GM18508 (cell line): ENCODE results near the gene TNFAIP1.

Source experiments
- ATAC-seq: cut with Tn5 transposase; IDR thresholded peaks from one replicate; pipeline ENCODE4 v1.9.1; 2021; ENCODE audit warnings: moderate number of reproducible peaks; ENCODE audit not compliant: insufficient read depth, unreplicated experiment

The TNFAIP1 gene

DNA sequence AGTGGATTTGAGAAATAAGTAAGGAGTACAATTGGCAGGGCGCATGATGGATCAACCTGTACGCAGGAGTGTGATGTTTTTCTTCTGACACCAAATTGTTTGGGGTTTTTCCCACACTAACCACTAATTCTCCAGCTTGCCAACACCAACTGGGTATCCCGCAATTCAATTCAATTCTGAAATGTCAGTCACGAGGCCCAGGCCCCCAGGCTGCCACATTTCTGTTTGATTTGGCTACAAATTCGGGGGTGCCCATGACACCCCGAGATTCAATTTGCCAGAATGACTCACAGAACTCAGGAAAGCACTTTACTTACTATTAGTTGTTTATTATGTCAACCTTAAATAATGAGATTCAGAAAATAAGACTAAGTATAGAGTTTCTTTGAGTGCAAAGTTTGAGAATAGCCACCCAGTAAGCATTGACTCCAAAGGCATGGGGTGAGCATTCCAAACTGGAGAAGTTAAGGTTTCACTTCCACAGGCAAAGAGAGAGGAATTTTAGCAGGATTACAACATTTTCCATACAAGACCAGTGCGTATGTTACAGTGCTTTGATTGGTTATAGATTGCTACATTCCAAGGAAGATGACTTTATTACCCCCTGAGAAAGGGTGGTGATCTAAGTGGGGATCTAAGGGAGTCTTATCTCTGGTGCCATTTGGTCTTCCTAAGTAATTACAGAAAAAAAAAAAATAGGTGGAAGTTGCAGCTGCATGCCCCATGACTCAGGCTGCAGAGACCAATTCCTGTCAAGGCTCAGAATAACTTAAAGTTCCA, 59.0 kb downstream of the TNFAIP1 start:
- ATAC-seq, result no peak

DNA sequence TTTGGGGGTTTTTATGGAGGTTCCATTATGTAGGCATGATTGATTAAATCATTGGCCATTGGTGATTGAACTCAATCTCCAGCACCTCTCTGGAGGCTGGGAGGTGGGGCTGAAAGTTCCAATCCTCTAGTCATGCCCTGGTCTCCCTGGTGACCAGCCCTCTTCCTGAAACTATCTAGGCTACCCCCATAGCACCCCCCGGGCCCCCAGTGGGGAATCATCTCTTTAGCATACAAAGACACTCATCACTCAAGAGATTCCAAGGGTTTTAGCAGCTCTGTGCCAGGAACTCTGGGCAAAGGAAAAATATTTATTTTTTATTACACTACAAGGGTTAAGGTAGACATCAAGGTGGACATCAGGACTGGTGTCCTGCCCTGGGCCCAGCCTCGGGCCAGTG, 59.9 kb downstream of the TNFAIP1 start:
- ATAC-seq, result no peak

DNA sequence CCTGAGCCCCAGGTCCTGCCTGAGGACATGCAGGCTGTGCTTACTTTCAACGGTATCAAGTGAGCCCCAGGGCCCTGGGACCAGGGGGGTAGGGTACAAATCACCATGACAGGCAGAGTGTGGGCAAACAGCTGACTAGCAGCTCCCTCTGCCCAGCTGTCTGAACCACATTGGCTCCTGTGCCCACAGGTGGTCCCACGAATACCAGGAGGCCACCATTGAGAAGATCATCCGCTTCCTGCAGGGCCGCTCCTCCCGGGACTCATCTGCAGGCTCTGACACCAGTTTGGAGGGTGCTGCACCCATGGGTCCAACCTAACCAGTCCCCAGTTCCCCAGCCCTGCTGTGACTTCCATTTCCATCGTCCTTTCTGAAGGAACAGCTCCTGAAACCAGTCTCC, 60.4 kb downstream of the TNFAIP1 start:
- ATAC-seq, result no peak
